GM12874 (cell line): Measurements from ENCODE around the gene CHMP6.

ENCODE experiments used
- CTCF ChIP-seq: IDR thresholded peaks from 2 replicates; pipeline ENCODE4 v1.5.1; 2011; ENCODE audit warnings: low read depth, mild to moderate bottlenecking, control low read depth, low read length, moderate library complexity; ENCODE audit not compliant: insufficient read depth

CHMP6 gene

GRCh38 chr17:80991645-80992076 is at the start of gene CHMP6:
Gene CHMP6 (plus strand): TSS chr17:80991841. CDS start chr17:80991919, 78 bp downstream.
- 0 out of 2 replicates have a peak, but pooled peaks have one; percentile 25 for TF ChIP-seq CTCF

GRCh38 chr17:80942423-80943345 is 49.0 kb upstream of the CHMP6 start:
- no peak for TF ChIP-seq CTCF

GRCh38 chr17:80943346-80944145 is 48.1 kb upstream of the CHMP6 start:
- TF ChIP-seq CTCF, result no peak

- no peak for TF ChIP-seq CTCF
Observed at GRCh38 chr17:80944326-80944725, 47.3 kb upstream of the CHMP6 start.

GRCh38 chr17:80945736-80946135 is 45.9 kb upstream of the CHMP6 start:
- TF ChIP-seq CTCF, result no peak

GRCh38 chr17:80946449-80946848 is 45.2 kb upstream of the CHMP6 start:
- no peak for TF ChIP-seq CTCF

- TF ChIP-seq CTCF, result no peak
Observed at GRCh38 chr17:80947200-80947940, 44.3 kb upstream of the CHMP6 start.
